ENCODE data around the gene KIAA1328. TPM values are rescaled to one million over a fixed set of nuclear protein-coding genes. Genes with fewer than 3 reads are reported as not detected.

KIAA1328 gene
- total RNA-seq, 4 donors from 2014 or later: 6.0 to 23.5 (median 11.1) TPM

GRCh38 chr18:37180086-37180485, 351.2 kb downstream of the KIAA1328 start:
- ATAC-seq (ENCODE audit: low FRiP score): no peak
- no peak for DNase-seq (ENCODE audit: low spot score)
- TF ChIP-seq CTCF (IDR thresholded peaks at IDR 0.05): no peak

- no peak for TF ChIP-seq CTCF (IDR thresholded peaks at IDR 0.05)
- DNase-seq (ENCODE audit: low spot score) (no peak), ATAC-seq (ENCODE audit: low FRiP score) (no peak)
These were observed 353.6 kb downstream of the KIAA1328 start for GRCh38 chr18:37182340-37183135.

GRCh38 chr18:37184209-37184868, 355.4 kb downstream of the KIAA1328 start:
- ATAC-seq (ENCODE audit: low FRiP score): no peak
- no peak for DNase-seq (ENCODE audit: low spot score)
- TF ChIP-seq CTCF (IDR thresholded peaks at IDR 0.05): no peak

GRCh38 chr18:37188016-37188791, 359.3 kb downstream of the KIAA1328 start:
- TF ChIP-seq CTCF (IDR thresholded peaks at IDR 0.05): no peak
- DNase-seq (ENCODE audit: low spot score) (no peak), ATAC-seq (ENCODE audit: low FRiP score) (no peak)

- no peak for TF ChIP-seq CTCF (IDR thresholded peaks at IDR 0.05)
- ATAC-seq (ENCODE audit: low FRiP score) (no peak), DNase-seq (ENCODE audit: low spot score) (no peak)
These were observed 370.8 kb downstream of the KIAA1328 start for GRCh38 chr18:37199741-37200140.

- no peak for ATAC-seq (ENCODE audit: low FRiP score)
- no peak for DNase-seq (ENCODE audit: low spot score)
- no peak for TF ChIP-seq CTCF (IDR thresholded peaks at IDR 0.05)
These were observed 378.4 kb downstream of the KIAA1328 start for GRCh38 chr18:37207343-37207742.

All from omental fat pad (tissue), 4 donors.